Measurements from ENCODE around the gene SLC35C1.

The SLC35C1 gene

GRCh38 chr11:45804761-45805304, at the start of gene SLC35C1:
Gene SLC35C1, plus strand, starts transcription at chr11:45805149. Its CDS starts 653 bp downstream, at chr11:45805802.
- no peak for FAIRE-seq

DNA sequence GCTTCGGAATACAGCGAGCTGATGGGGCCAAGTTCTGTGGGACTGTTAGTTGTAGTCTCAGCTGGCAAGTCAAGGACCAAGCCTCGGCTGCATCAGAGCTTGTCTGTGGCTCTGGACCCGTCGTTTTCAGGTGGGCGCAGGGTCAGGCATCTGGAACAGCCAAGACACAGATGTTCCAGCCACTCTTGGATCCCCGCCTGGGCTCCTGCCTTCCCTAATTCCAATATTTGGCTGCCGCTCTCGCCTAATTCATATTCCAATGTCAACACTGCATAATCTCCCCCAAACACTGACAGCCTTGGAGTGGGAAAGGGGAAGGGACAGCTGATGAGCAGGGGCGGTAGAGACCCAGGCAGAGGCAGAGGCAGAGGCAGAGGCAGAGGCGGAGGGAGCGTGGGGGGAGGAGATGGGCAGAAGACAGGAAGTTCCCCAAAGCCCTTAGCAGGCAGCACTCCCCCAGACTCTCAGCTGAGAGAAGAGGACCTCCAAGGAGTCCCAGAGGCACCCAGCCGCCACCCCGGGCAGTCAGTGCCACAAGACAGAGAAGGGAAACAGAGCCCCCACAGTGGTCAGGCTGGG, 49.6 kb upstream of the SLC35C1 start:
- no peak for FAIRE-seq

- FAIRE-seq, result no peak
Measured at GRCh38 chr11:45756384-45757010, 48.5 kb upstream of the SLC35C1 start.

GRCh38 chr11:45757672-45758071, 47.3 kb upstream of the SLC35C1 start:
- FAIRE-seq, result no peak

GRCh38 chr11:45761659-45762058, 43.3 kb upstream of the SLC35C1 start:
- FAIRE-seq, result no peak

DNA sequence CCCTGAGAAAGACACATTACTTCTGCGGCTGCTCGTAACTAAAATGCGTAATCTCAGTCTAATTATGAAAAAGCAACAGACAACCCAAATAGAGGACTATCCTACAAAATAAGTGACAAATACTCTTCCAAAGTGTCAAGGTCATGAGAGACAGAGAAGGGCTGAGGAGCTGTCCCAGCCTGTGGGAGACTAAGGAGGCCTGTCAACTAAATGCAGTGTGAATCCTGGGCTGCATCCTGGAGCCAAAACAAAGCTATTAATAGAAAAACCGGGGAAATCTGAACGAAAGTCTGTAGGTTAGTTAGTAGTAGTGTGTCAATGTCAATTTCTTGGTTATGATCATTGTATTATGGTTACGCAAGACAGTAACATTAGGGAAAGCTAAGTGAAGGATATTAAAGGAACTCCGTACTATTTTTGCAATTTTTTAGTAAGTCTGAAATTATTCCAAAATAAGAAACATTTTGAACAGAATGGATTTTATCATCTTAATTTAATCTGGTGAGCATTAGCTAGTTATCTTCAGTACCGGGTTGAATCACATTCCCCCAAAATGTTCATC, 39.8 kb upstream of the SLC35C1 start:
- FAIRE-seq, result no peak

DNA sequence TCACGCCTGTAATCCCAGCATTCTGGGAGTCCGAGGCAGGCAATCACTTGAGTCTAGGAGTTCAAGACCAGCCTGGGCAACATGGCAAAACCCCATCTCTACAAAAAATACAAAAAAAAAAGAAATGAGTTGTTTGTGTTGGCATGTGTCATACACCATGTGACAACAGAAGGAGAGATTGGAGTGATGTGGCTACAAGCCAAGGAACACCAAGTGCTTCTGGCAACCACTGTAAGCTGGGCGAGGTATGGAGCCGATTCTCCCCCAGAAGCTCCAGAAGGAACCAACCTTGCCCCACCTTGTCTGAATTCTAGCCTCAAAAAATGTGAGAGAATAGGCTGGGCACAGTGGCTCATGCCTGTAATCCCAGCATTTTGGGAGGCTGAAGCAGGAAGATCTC, 39.1 kb upstream of the SLC35C1 start:
- no peak for FAIRE-seq

- FAIRE-seq, result no peak
Measured at GRCh38 chr11:45766469-45766868, 38.5 kb upstream of the SLC35C1 start.

DNA sequence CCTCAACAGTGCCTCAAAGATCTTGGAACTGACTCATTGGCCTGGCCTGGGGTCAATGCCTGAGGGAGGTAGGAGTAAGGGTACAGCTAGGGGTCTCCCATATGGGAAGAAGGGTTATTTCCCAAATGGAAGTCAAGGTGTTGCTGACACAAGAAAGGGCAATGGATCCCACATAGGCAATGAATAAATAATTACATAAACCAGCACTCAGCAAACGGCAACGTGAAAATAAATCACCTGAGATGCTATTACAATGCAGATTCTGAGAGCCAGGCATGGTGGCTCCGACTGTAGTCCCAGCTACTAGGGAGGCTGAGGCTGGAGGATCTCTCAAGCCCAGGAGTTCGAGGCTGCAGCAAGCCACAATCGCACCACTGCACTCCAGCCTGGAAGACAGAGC, 36.5 kb upstream of the SLC35C1 start:
- no peak for FAIRE-seq

- no peak for FAIRE-seq
Measured at GRCh38 chr11:45769960-45770359, 35.0 kb upstream of the SLC35C1 start.

DNA sequence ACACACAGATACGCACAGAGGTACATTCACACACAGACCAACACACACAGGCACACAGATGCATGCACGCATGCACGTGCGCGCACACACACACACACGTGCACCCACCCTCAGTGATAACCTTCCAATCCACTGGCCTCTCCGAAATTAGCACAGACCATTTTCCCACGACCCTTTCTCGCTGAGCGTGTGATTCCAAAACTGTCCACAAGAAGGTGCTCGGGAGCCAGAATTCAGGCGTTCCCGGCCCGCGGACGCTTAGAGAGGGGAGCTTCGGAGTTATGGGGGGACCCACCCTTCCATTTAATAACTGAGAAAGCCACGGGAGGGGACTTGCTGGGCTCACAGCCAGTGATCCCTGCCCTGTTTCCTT, 33.8 kb upstream of the SLC35C1 start:
- no peak for FAIRE-seq

GRCh38 chr11:45771566-45772448, 33.1 kb upstream of the SLC35C1 start:
- no peak for FAIRE-seq

- FAIRE-seq, result no peak
Measured at GRCh38 chr11:45772449-45772774, 32.5 kb upstream of the SLC35C1 start.

- no peak for FAIRE-seq
Measured at GRCh38 chr11:45772986-45773785, 31.8 kb upstream of the SLC35C1 start.

- no peak for FAIRE-seq
Measured at GRCh38 chr11:45773786-45774655, 30.9 kb upstream of the SLC35C1 start.

- no peak for FAIRE-seq
Measured at GRCh38 chr11:45774786-45775185, 30.2 kb upstream of the SLC35C1 start.

DNA sequence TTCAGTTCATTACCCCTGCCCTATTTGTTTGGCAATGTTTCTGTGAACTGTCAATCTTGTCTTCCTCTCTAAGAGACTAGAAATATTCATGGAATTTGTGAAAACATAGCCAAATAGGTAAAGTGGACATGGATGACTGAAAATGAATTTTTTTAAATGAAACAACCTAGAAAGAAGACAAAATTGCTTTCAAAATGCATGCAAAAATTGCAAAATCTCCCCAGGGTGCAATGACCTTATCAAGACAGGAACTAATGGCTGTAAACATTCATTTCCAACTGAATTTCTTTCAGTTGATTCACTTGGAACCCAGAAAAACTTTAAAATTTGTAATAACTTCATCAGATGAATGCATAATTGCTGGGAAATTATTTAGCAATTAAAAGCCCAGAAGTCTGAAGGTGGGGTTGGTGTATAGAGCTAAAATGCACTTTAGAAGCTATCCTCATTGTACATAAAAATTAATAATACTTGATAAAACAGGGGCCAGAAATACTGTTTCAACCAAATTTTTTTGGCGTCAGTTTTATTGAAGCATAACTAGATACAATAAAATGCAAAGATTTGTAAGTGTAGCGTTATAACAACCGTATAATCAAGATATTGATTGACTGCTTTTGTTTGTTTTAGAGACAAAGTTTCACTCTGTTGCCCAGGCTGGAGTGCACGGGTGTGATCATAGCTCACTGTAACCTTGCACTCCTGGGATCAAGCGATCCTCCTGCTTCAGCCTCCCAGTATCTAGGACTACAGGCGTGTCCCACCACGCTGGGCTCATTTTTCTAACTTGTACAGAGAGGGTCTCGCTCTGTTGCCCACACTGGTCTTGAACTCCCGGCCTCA, 27.6 kb upstream of the SLC35C1 start:
- no peak for FAIRE-seq

GRCh38 chr11:45778341-45778740, 26.6 kb upstream of the SLC35C1 start:
- no peak for FAIRE-seq

DNA sequence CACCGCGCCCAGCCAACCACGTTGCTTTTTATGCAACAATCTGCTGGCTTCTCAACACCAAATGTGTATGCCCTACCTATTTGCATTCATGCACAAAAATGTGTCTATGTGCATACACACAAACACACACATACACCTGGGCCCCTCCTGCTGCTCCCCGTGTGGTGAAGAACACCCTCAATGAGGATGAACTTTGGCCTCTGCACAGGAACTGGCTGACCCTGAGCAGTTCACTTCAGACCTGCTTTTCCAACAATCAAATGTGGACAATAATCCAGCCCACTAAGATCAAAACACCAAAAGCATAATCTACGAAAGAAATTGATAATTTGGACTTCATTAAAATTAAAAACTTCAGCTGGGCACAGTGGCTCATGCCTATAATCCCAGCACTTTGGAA, 25.3 kb upstream of the SLC35C1 start:
- no peak for FAIRE-seq

- FAIRE-seq, result no peak
Measured at GRCh38 chr11:45786272-45786671, 18.7 kb upstream of the SLC35C1 start.

DNA sequence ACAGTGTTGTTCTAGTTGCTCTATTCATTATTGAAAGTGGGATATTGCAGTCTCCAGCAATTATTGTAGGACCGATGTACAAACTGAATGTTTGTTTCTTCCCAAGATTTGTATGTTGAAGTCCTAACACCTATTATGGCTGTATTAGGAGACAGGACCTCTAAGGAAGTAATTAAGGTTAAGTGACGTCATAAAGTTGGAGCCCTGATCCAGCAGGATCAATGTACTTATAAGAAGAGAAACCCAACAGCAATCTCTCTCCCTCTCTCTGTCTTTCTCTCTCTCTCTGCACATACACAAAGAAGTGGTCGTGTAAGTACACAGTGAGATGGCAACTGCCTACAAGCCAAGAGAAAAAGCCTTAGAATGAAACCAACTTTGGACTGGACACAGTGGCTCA, 16.1 kb upstream of the SLC35C1 start:
- FAIRE-seq, result no peak

Data from islet of Langerhans (tissue), 1 donor.